ENCODE data around the gene CST7.

CST7 gene

DNA sequence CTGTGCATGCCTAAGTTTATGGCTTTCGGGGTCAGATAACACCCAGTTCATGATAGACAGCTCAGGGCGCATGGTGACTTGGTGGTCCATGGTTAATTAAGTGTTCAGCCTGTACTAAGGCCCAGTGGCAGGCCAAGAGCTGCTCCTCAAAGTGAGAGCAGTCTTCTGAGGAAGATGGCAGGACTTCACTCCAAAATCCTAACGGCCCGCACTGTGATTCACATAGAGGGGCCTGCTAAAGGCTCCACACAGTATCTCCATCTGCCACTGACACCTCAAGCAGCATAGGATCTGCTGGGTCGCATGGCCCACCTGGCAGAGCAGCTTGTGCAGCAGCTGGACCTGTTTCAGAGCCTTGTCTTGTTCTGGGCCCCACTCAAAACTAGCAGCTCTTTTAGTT, 10.6 kb upstream of the CST7 start:
- no peaks in the 10 kb centered on the region for H3K9me2 ChIP-seq (ENCODE audit: low read depth, low read length)
- H3K4me1 ChIP-seq (ENCODE audit: insufficient read depth, low read length, severe bottlenecking) = no peaks in the 10 kb centered on the region
- H2AFZ ChIP-seq (ENCODE audit: low read length) = no peak overlapping the region
- TF ChIP-seq, protein P1, sequence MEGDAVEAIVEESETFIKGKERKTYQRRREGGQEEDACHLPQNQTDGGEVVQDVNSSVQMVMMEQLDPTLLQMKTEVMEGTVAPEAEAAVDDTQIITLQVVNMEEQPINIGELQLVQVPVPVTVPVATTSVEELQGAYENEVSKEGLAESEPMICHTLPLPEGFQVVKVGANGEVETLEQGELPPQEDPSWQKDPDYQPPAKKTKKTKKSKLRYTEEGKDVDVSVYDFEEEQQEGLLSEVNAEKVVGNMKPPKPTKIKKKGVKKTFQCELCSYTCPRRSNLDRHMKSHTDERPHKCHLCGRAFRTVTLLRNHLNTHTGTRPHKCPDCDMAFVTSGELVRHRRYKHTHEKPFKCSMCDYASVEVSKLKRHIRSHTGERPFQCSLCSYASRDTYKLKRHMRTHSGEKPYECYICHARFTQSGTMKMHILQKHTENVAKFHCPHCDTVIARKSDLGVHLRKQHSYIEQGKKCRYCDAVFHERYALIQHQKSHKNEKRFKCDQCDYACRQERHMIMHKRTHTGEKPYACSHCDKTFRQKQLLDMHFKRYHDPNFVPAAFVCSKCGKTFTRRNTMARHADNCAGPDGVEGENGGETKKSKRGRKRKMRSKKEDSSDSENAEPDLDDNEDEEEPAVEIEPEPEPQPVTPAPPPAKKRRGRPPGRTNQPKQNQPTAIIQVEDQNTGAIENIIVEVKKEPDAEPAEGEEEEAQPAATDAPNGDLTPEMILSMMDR (IDR thresholded peaks at IDR 0.05; ENCODE audit: low read length) = no peak
- no peak for TF ChIP-seq EZH2 (IDR thresholded peaks at IDR 0.05; ENCODE audit: borderline replicate concordance, low read length)
- H3K27ac ChIP-seq (ENCODE audit: low read depth, low read length, poor library complexity, severe bottlenecking) = no peak overlapping the region
- H3K9ac ChIP-seq (ENCODE audit: low read length) = no peak overlapping the region
- no peaks in the 10 kb centered on the region for H3K9me3 ChIP-seq (ENCODE audit: low read length)
- no peaks in the 10 kb centered on the region for H3K79me2 ChIP-seq (ENCODE audit: insufficient read depth, low read length)
- H3K27me3 ChIP-seq (ENCODE audit: insufficient read depth, low read length) = no peaks in the 10 kb centered on the region
- H3K4me3 ChIP-seq (ENCODE audit: low read depth, low read length, poor library complexity, severe bottlenecking) = no peak overlapping the region
- no peaks in the 10 kb centered on the region for H3K36me3 ChIP-seq (ENCODE audit: insufficient read depth, low read length)
- H4K20me1 ChIP-seq (ENCODE audit: insufficient read depth, low read length) = no peaks in the 10 kb centered on the region
- no peak overlapping the region for H3K4me2 ChIP-seq (ENCODE audit: low read length)
- H3F3A ChIP-seq (ENCODE audit: insufficient read depth, low read length) = no peaks in the 10 kb centered on the region

GRCh38 chr20:24939036-24939435, 10.0 kb upstream of the CST7 start:
- no peaks in the 10 kb centered on the region for H3K9me3 ChIP-seq (ENCODE audit: low read length)
- no peaks in the 10 kb centered on the region for H3K4me1 ChIP-seq (ENCODE audit: insufficient read depth, low read length, severe bottlenecking)

DNA sequence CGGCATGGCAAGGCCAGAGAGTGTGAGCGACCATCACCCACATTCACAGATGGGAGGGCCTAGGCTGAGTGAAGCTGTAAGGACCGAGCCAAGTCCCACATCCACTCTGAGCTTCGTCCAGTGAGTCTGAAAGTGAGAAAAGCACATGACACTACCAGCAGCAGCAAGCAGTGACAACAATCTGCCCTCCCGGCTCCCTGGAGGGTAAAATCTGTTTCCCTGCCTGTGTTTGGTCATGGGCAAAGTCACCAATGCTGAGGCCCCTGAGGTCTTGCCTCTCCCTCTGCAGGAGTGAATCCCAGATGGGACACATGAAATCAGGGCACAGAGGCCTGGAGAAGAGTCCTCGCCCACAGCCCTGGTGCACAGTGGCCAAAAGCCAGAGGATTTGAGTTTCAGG, 6.4 kb upstream of the CST7 start:
- Histone ChIP-seq H3K79me2 (ENCODE audit: insufficient read depth, low read length) (no peaks in the 10 kb centered on the region), H3K4me2 (ENCODE audit: low read length) (no peak overlapping the region), H3K9ac (ENCODE audit: low read length) (no peak overlapping the region), H3K4me1 (ENCODE audit: insufficient read depth, low read length, severe bottlenecking) (no peaks in the 10 kb centered on the region), H3K27ac (ENCODE audit: low read depth, low read length, poor library complexity, severe bottlenecking) (no peak overlapping the region), H3K4me3 (ENCODE audit: low read depth, low read length, poor library complexity, severe bottlenecking) (no peak overlapping the region), H3F3A (ENCODE audit: insufficient read depth, low read length) (no peaks in the 10 kb centered on the region), H2AFZ (ENCODE audit: low read length) (no peak overlapping the region), H3K36me3 (ENCODE audit: insufficient read depth, low read length) (no peaks in the 10 kb centered on the region), H3K9me3 (ENCODE audit: low read length) (no peaks in the 10 kb centered on the region), H4K20me1 (ENCODE audit: insufficient read depth, low read length) (no peaks in the 10 kb centered on the region), H3K27me3 (ENCODE audit: insufficient read depth, low read length) (no peaks in the 10 kb centered on the region), H3K9me2 (ENCODE audit: low read depth, low read length) (no peaks in the 10 kb centered on the region)
- TF ChIP-seq, protein P1 (IDR thresholded peaks at IDR 0.05; ENCODE audit: low read length) = no peak
- no peak for TF ChIP-seq EZH2 (IDR thresholded peaks at IDR 0.05; ENCODE audit: borderline replicate concordance, low read length)

More at GRCh38 chr20:24939036-24939435, 10.0 kb upstream of the CST7 start:
- no peaks in the 10 kb centered on the region for H3K27me3 ChIP-seq (ENCODE audit: insufficient read depth, low read length)
- H3K9ac ChIP-seq (ENCODE audit: low read length) = no peak overlapping the region
- H3K9me2 ChIP-seq (ENCODE audit: low read depth, low read length) = no peaks in the 10 kb centered on the region
- H3K79me2 ChIP-seq (ENCODE audit: insufficient read depth, low read length) = no peaks in the 10 kb centered on the region
- no peak overlapping the region for H2AFZ ChIP-seq (ENCODE audit: low read length)
- H3K4me3 ChIP-seq (ENCODE audit: low read depth, low read length, poor library complexity, severe bottlenecking) = no peak overlapping the region
- H4K20me1 ChIP-seq (ENCODE audit: insufficient read depth, low read length) = no peaks in the 10 kb centered on the region
- no peaks in the 10 kb centered on the region for H3K36me3 ChIP-seq (ENCODE audit: insufficient read depth, low read length)
- H3K27ac ChIP-seq (ENCODE audit: low read depth, low read length, poor library complexity, severe bottlenecking) = no peak overlapping the region
- H3F3A ChIP-seq (ENCODE audit: insufficient read depth, low read length) = no peaks in the 10 kb centered on the region
- TF ChIP-seq, protein P1 (IDR thresholded peaks at IDR 0.05; ENCODE audit: low read length) = no peak
- TF ChIP-seq EZH2 (IDR thresholded peaks at IDR 0.05; ENCODE audit: borderline replicate concordance, low read length) = no peak
- H3K4me2 ChIP-seq (ENCODE audit: low read length) = no peak overlapping the region
